HG03039 (cell line): ENCODE measurements around the gene CACNA1B.

Experiments used
- ATAC-seq: cut with Tn5 transposase; IDR thresholded peaks from one replicate; pipeline ENCODE4 v1.9.1; 2021; ENCODE audit warnings: mild to moderate bottlenecking, moderate library complexity; ENCODE audit not compliant: unreplicated experiment

CACNA1B gene

DNA sequence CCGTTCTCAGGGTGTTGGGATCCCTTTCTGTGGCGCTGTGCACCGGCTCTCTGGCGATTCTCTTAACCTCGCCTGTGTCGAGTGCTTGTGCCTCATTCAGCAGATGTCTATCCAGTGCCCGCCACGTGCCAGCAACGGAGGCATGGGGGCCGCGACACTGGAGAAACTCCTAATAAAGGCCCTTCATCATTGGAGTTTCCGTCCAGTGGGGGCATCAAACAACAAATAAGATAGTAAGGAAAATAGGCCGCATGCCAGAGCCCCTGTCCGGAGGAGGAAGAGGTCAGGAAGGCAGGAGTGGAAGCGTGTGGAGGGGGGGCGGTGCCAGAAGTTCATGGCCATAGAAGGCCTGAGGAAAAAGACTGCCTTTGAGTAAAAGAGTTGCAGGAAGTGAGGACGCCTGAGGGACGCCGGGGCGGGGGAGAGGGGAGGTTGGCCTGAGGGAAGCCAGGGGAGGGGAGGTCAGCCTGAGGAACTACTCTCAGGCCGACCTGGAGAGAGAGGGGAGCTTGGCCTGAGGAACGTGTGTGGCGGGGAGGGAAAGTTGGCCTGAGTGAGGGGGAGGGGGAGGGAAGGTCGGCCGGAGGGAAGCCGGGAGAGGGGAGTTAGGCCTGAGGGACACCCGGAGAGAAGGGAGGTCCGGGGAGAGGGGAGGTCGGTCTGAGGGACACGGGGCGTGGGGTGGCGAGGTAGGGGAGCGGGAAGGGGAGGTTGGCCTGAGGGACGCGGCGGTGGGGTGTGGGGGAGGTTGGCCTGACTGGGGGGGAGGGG lies 82.2 kb downstream of the CACNA1B start:
- ATAC-seq, result no peak

DNA sequence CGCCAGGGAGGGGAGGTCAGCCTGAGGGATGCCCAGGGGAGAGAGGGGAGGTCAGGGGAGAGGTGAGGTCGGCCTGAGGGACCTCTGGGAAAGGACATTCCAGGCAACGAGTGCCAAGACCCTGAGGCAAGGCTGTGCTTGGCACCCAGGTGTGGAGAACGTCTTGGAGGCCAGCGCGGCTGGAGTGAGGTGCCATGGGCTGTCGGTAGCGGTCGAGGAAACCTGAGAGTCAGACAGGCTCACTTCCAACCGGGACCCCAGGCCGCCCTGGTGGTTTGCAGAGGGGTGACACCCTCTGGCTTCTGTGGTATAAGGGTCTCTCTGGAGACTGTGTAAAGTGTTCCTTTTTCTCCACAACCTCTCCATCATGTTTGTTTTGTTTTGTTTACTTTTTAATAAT lies 82.9 kb downstream of the CACNA1B start:
- ATAC-seq, result no peak

DNA sequence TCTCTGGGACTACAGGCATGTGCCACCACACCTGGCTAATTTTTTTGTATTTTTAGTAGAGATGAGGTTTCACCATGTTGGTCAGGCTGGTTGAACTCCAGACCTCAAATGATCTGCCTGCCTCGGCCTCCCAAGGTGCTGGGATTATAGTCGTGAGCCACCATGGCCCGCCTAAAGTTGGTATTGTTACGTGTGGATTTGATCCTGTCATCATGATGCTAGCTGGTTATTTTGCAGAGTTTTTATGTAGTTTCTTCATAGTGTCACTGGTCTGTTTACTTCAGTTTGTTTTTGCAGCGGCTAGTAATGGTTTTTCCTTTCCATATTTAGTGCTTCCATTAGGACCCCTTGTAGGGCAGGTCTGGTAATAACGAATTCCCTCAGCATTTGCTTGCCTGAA lies 85.9 kb downstream of the CACNA1B start:
- no peak for ATAC-seq

DNA sequence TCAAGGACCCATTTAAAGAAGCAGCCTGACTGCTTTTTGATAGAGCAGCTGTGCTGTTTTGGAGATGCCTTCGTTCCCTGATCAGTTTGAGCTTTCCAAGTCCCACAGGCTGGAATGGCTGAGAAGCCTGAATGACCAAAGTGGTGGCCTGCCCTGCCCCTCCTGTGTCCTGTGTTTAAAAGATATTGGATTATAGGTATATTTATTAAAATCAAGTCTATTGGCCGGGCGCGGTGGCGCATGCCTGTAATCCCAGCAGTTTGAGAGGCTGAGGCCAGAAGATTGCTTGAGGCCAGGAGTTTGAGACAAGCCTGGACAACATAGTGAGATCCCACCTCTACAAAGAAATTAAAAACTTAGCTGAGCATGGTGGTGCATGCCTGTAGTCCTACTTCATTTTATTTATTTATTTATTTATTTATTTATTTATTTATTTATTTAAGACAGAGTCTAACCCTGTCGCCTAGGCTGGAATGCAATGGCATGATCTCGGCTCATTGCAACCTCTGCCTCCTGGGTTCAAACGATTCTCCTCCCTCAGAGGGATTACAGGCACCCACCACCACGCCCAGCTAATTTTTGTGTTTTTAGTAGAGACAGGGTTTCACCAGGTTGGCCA lies 87.7 kb downstream of the CACNA1B start:
- ATAC-seq, result no peak

- no peak for ATAC-seq
Measured at GRCh38 chr9:137967280-137967953, 89.8 kb downstream of the CACNA1B start.

DNA sequence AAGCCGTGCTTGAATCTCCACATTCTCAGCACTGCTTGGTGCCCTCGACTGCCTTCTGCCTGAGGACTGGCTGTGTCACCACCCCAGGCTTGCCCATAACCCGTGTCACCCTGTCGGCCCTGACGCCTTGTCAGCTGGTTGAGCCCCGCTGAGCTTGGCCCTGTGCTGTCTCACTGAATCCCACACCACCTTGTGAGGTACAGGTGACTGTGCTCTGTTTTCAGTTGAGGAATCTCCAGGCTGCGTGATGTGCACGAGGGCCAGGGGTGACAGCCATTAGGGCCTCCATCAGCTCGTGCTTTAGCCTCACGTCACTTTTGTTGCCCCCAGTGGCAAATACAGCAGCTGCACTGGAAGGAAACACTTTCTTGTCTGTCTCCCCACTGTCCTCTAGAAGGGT lies 90.7 kb downstream of the CACNA1B start:
- no peak for ATAC-seq

GRCh38 chr9:137969008-137969407 lies 91.4 kb downstream of the CACNA1B start:
- no peak for ATAC-seq

DNA sequence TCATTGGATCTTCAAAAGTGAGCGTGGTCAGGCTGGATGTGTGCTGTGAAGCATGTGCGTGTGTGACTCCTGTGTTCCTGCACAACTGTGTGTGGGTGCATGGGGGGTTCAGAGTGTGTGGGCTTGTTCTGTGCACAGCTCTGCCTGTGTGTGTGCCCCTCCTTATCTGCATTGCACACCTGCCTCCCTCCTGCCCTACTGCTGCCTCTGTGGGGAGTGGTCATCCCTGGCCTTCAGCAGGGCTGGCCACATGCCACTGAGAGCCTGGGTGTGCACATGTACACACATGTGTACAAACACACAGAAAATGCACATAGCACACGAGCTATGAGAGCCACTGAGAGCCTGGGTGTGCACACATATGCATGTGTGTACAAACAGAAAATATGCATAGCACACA lies 92.1 kb downstream of the CACNA1B start:
- ATAC-seq, result no peak

DNA sequence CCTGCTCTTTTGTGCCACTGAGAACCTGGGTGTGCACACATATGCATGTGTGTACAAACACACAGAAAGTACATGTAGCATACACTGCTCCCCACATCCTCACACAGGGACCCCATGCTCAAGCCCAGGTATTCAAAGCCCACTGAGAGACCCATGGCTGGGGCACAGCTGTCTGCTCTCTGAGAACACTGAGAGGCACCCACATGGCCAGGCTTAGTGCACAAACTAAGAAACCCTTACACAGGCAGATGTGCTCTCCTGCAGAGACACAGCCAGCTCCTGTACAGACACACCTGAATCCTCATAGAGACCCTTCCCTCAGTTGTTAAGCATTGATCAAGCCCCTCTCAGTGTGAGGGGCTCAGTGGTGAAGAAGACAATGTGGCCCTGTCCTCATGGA lies 92.5 kb downstream of the CACNA1B start:
- no peak for ATAC-seq

- ATAC-seq, result no peak
Measured at GRCh38 chr9:137970686-137971476, 93.3 kb downstream of the CACNA1B start.

GRCh38 chr9:137971477-137972138 lies 94.0 kb downstream of the CACNA1B start:
- ATAC-seq, result no peak

- ATAC-seq, result no peak
Measured at GRCh38 chr9:137972355-137972987, 94.9 kb downstream of the CACNA1B start.

DNA sequence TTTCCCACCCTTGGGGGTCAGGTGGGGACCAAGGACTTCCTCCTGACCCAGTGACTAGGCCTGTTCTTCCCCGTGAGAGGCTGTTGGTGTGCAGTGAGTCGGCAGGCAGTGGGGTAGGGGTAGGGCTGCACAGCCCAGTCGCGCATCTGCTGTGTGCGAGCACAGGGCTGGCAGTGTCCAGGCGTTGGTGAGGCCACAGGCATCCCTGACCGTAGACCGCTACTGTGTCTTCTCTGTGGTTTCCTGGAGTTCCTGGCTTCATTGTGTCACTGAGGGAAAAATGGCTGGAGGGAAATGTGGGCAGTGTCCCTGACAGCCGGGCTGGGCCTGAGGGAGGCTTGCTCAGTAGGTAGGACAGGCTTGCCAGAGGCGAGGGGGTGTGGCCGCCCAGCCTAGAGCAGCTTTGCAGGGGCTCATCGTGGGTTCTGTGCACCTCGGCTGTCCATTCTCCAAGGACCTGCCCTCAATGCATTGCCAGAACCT lies 95.4 kb downstream of the CACNA1B start:
- ATAC-seq, result no peak

DNA sequence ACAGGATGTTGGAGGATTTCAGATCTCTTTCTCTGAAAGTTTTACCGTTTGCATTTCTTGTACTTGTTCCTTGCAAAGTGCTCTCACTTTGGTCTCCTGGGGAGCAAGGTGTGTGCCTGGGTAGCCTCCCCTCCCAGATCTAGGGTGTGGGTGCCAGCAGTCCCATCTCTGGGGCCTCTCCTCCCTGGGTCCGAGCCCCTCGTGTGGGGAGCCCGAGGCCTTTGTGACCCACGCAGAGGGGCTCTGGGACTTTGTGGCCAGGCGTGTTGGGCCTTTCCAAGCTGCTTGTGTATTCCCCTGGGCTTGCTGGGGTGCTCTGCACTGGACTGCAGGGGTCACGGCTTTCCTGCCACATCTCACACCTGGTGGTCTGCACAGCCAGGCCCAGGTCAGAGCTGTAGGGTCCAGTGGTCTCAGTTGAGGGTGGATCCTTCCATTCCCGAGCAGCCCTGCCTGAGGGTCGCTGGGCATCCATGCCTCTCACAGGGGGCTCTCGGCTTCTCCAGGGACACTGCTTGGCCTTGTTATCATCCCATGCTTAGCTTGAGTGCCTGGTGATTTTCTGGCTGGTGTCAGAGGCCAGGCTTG lies 96.3 kb downstream of the CACNA1B start:
- no peak for ATAC-seq

GRCh38 chr9:137974746-137975526 lies 97.4 kb downstream of the CACNA1B start:
- no peak for ATAC-seq

GRCh38 chr9:137975527-137975913 lies 97.9 kb downstream of the CACNA1B start:
- no peak for ATAC-seq

GRCh38 chr9:137975936-137976565 lies 98.5 kb downstream of the CACNA1B start:
- no peak for ATAC-seq

DNA sequence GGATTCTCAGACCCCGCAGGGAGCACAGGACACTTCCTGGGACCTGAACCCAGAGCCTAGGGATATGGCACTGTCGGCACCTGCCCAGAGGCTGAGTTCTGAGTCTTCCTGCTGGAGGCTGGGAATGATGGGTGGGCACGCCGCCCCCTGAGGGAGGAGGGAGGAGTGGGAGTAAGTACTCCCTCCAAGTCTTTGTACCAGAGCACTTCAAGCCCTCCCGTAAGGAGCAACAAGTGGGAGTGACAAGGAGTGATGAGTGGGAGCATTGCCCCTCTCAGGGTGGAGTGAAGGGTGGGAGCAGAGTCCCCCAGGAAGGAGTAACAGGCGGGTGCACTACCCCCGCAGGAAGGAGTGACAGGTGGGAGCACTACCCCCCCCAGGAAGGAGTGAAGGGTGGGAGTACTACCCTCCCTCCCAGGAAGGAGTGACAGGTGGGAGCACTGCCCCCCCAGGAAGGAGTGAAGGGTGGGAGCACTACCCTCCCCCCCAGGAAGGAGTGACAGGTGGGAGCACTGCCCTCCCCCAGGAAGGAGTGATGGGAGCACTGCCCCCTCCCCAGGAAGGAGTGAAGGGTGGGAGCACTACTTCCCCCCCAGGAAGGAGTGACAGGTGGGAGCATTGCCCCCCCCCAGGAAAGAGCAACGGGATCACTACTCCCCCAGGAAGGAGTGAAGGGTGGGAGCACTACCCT lies 100.1 kb downstream of the CACNA1B start:
- no peak for ATAC-seq
